ENCODE data around the gene ZCCHC7. TPM values are rescaled to one million over a fixed set of nuclear protein-coding genes. Genes with fewer than 3 reads are reported as not detected.

The ZCCHC7 gene
- total and polyA plus RNA-seq, 2 of the 8 experiments (the other 6 are each of a cell fraction or from before 2014, with no cell fraction given), result 12.2 to 27.5 TPM

DNA sequence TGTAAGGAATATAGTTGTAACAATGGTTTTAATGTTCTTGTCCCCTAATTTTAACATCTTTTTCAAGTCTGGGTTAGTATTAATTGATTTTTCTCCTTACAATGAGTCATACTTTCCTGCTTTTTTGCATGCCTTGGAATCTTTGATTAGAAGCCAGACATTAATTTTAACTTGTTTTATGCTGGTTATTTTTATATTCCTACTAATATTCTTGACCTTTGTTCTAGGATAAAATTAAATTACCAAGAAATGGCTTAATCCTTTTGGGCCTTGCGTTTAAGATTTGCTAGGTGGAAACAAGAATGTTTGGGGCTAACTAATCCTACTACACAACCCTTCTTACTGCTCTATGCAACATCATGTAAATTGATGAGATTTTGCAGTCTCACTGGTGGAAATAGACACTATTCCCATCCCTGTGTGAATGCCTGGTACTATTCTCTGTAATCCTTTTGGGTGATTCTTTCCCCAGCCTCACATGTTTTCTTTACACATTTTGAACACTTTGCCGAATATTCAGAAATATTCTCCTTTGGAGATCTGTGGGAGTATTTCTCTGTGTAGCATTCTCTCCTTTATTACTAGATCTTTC lies 47.2 kb downstream of the ZCCHC7 start (continued):
- TF ChIP-seq TCF12 (IDR thresholded peaks at IDR 0.05; ENCODE audit: low read depth, low read length) (no peak), TEAD4 (IDR thresholded peaks at IDR 0.05; ENCODE audit: low read depth, low read length) (no peak), FOSL1 (IDR thresholded peaks at IDR 0.05; ENCODE audit: insufficient read depth, low read depth, low read length) (no peak)
